GM12892 (cell line): ENCODE data around the gene FCER2.

ENCODE experiments used
- POLR2A ChIP-seq: IDR thresholded peaks from 2 replicates; pipeline ENCODE4 v1.6.1; 2011; ENCODE audit warnings: low read depth, low read length, control low read depth
- POLR2AphosphoS5 ChIP-seq: IDR thresholded peaks from 2 replicates; pipeline ENCODE4 v1.6.1; 2011; ENCODE audit warnings: low read depth, low read length, control low read depth
- TAF1 ChIP-seq: IDR thresholded peaks from 2 replicates; pipeline ENCODE4 v1.6.1; 2011; ENCODE audit warnings: low read depth, mild to moderate bottlenecking, control low read depth, low read length, borderline replicate concordance

GRCh38 chr19:7733376-7733775 lies 31.4 kb upstream of the FCER2 start:
- TF ChIP-seq POLR2A (no peak), POLR2AphosphoS5 (no peak), TAF1 (no peak)
